HCT116 (cell line): ENCODE data around the gene NPR3.

ENCODE experiments used
- EZH2 ChIP-seq: fragments of 200-600 bp; sonication (generic); IDR thresholded peaks from 2 replicates; pipeline ENCODE4 v1.6.1; 2017; ENCODE audit warnings: antibody characterized with exemption, mixed run types
- EZH2phosphoT487 ChIP-seq: fragments of 200-600 bp; IDR thresholded peaks from 2 replicates; pipeline ENCODE4 v1.6.1; 2018; ENCODE audit warnings: antibody characterized with exemption, borderline replicate concordance
- POLR2AphosphoS5 ChIP-seq: IDR thresholded peaks from 2 replicates; pipeline ENCODE4 v1.6.1; 2011; ENCODE audit warnings: mild to moderate bottlenecking, low read depth, low read length, moderate library complexity
- TF ChIP-seq, protein P1 (sequence below): IDR thresholded peaks from 2 replicates; pipeline ENCODE4 v1.6.1; 2012

DNA sequence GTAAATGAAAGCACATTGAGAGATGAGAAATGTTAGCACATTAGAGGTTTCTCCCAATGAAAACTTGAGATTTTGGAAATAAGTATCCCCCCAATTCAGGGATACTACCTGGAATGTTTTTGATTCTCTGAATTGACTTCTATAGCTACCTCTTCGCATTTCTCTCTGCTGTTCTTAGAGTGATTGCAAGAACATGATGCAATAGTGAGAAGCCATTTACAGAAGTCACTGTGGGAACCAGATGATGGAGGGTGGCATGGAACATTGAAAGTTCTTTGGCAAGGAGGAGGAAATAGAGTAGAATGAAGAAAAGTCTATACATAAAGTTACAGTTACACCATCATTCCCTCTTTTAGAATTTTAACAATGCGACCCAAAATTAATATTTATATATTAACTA lies 9.2 kb downstream of the NPR3 start:
- TF ChIP-seq, protein P1, sequence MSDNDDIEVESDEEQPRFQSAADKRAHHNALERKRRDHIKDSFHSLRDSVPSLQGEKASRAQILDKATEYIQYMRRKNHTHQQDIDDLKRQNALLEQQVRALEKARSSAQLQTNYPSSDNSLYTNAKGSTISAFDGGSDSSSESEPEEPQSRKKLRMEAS, result no peak
- TF ChIP-seq EZH2, result no peak
- TF ChIP-seq EZH2phosphoT487, result no peak
- TF ChIP-seq POLR2AphosphoS5, result no peak
